GM10266 (cell line): ENCODE results near the gene ZNF543.
"Not testable (repeated sequence)": the region's sequence is repeated elsewhere in the genome, so short reads cannot be mapped to it uniquely, and the experiment has no call there.

Experiments
- DNase-seq: peaks from one replicate; pipeline ENCODE4 v3.0.0; 2012; ENCODE audit errors: extremely low spot score
- CTCF ChIP-seq: IDR thresholded peaks from 2 replicates; pipeline ENCODE4 v1.5.1; 2012; ENCODE audit warnings: mild to moderate bottlenecking, low read depth; ENCODE audit not compliant: control insufficient read depth, insufficient read depth; ENCODE audit errors: missing control alignments

Gene ZNF543

GRCh38 chr19:57362997-57363687 is 42.9 kb downstream of the ZNF543 start, which contains the start of the genes TRAPPC2B and ZNF547:
TSS of gene TRAPPC2B (plus strand) at chr19:57363551. CDS start at chr19:57364834, 1,283 bp downstream.
TSS of gene ZNF547 (plus strand) at chr19:57363551. CDS start at chr19:57368556, 5,005 bp downstream.
- peak; percentile 86 for DNase-seq
- no peak for TF ChIP-seq CTCF

- TF ChIP-seq CTCF = no peak
- DNase-seq = no peak
Observed at GRCh38 chr19:57363688-57364181, 43.5 kb downstream of the ZNF543 start.

GRCh38 chr19:57366776-57367175 is 46.5 kb downstream of the ZNF543 start:
- no peak for TF ChIP-seq CTCF
- DNase-seq = no peak

GRCh38 chr19:57374179-57374578 is 53.9 kb downstream of the ZNF543 start:
- no peak for DNase-seq
- no peak for TF ChIP-seq CTCF

GRCh38 chr19:57374647-57375046 is 54.4 kb downstream of the ZNF543 start:
- DNase-seq = not testable (repeated sequence)

- no peak for TF ChIP-seq CTCF
- no peak for DNase-seq
Observed at GRCh38 chr19:57376151-57376550, 55.9 kb downstream of the ZNF543 start.

- no peak for DNase-seq
- no peak for TF ChIP-seq CTCF
Observed at GRCh38 chr19:57377498-57378146, 57.4 kb downstream of the ZNF543 start.
